CD4-positive, alpha-beta memory T cell (primary cell): ENCODE data around the gene DNER. TPM values are rescaled to one million over a fixed set of nuclear protein-coding genes. Genes with fewer than 3 reads are reported as not detected.

ENCODE experiments used
- CTCF ChIA-PET: fragments of 350-600 bp; sonication (Branson Sonifier 250); formaldehyde crosslinking; loops from one replicate; lab custom pipeline; 2021; ENCODE audit warnings: inconsistent platforms; ENCODE audit not compliant: partially characterized antibody; lab: Charles Lee
- POLR2A ChIA-PET: fragments of 350-600 bp; sonication (Branson Sonifier 250); formaldehyde crosslinking; loops from one replicate; lab custom pipeline; 2021; ENCODE audit not compliant: partially characterized antibody; lab: Charles Lee
- DNase-seq, 5 donors: peaks; one replicate each; pipeline versions ENCODE4 v3.0.0 to v3.0.0-alpha.2; 2020 to 2022; ENCODE audit warnings: mixed read lengths in 1 of 5
- H3K27ac ChIP-seq: one replicate; pipeline ENCODE4 v1.7.0; 2013; ENCODE audit warnings: low read depth, low read length
- H3K27me3 ChIP-seq: 2 replicates; pipeline ENCODE4 v1.7.0; 2013; ENCODE audit warnings: mild to moderate bottlenecking, low read length, moderate library complexity; ENCODE audit not compliant: insufficient read depth
- H3K36me3 ChIP-seq: 2 replicates; pipeline ENCODE4 v1.7.0; 2013; ENCODE audit warnings: mild to moderate bottlenecking, low read length, moderate library complexity; ENCODE audit not compliant: insufficient read depth
- H3K4me1 ChIP-seq: 2 replicates; pipeline ENCODE4 v1.7.0; 2013; ENCODE audit warnings: mild to moderate bottlenecking, low read length, moderate library complexity; ENCODE audit not compliant: insufficient read depth
- H3K4me3 ChIP-seq, 2 donors: one replicate each; pipeline ENCODE4 v1.7.0; 2013; ENCODE audit warnings: low read length in 2 of 2, mild to moderate bottlenecking in 1 of 2
- H3K9me3 ChIP-seq, 2 donors: one replicate each; pipeline ENCODE4 v1.7.0; 2013; ENCODE audit warnings: low read length in 2 of 2, control low read depth in 1 of 2; ENCODE audit not compliant: control insufficient read depth in 1 of 2
- H3K27ac Mint-ChIP-seq, 7 donors: one replicate each; pipeline ENCODE4 v1.8.0; 2020 to 2021; ENCODE audit warnings: mixed read lengths in 7 of 7, mild to moderate bottlenecking in 6 of 7, inconsistent platforms in 3 of 7, moderate library complexity in 3 of 7
- H3K27me3 Mint-ChIP-seq, 2 donors: one replicate each; pipeline ENCODE4 v1.8.0; 2020 to 2021; ENCODE audit warnings: mixed read lengths in 2 of 2
- H3K36me3 Mint-ChIP-seq, 2 donors: one replicate each; pipeline ENCODE4 v1.8.0; 2020 to 2021; ENCODE audit warnings: mixed read lengths in 2 of 2, inconsistent platforms in 1 of 2, mild to moderate bottlenecking in 1 of 2
- H3K4me1 Mint-ChIP-seq, 4 donors: one replicate each; pipeline ENCODE4 v1.8.0; 2020 to 2021; ENCODE audit warnings: mixed read lengths in 4 of 4, mild to moderate bottlenecking in 1 of 4
- H3K4me3 Mint-ChIP-seq, 8 donors: one replicate each; pipeline ENCODE4 v1.8.0; 2020 to 2021; ENCODE audit warnings: mixed read lengths in 8 of 8, mild to moderate bottlenecking in 7 of 8, moderate library complexity in 6 of 8, inconsistent platforms in 3 of 8
- H3K9me3 Mint-ChIP-seq, 8 donors: one replicate each; pipeline ENCODE4 v1.8.0; 2020 to 2021; ENCODE audit warnings: mixed read lengths in 8 of 8, mild to moderate bottlenecking in 5 of 8, inconsistent platforms in 3 of 8, moderate library complexity in 1 of 8
- intact Hi-C: fragments of 100-400 bp; cut with micrococcal nuclease; formaldehyde crosslinking; loops from one replicate; pipeline ENCODE4 v1.15.1; 2023
- polyA plus RNA-seq, 2 donors: library from polyadenylated mRNA; unstranded; fragments of 300-500 nt; fragmentation: Illumina TruSeq; gene quantifications; one replicate each; pipeline ENCODE4 v1.2.3, GENCODE V29; 2021
- total RNA-seq, 2 experiments: library from RNA; stranded (reverse); gene quantifications; one replicate each; pipeline ENCODE4 v1.2.3, GENCODE V29; 2021

Gene DNER
- total and polyA plus RNA-seq, 4 experiments from 2014 or later, result not detected

DNA sequence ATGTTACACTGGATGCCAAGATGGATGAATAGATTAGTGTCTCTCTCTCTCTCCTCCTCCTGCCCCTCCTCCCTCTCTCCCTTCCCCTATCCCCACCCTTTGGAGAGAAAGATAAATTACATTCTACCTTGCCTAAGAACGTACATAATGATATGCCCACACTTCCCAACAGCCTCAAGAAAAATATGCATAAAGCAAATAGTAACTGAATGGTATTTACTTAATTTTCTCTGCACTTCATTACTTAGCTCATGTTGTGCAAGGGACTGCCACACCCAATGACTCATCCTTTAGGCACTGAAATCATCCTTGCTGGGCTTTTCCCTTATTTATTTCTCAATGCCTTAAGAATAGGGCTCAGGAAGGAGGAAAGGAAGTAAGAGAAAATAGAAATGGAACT, 306.0 kb downstream of the DNER start:
- no peak overlapping the region for H3K27ac Mint-ChIP-seq
- H3K27ac ChIP-seq, result no peak overlapping the region

GRCh38 chr2:229407170-229407569, 307.2 kb downstream of the DNER start:
- ChIA-PET POLR2A (no interaction called here), CTCF (no interaction called here)
- H3K27ac Mint-ChIP-seq, result no peak overlapping the region
- no peaks in the 10 kb centered on the region for H3K27me3 Mint-ChIP-seq
- no peaks in the 10 kb centered on the region for H3K9me3 ChIP-seq
- no peaks in the 10 kb centered on the region for H3K36me3 Mint-ChIP-seq
- H3K4me3 Mint-ChIP-seq, result no peak overlapping the region
- intact Hi-C loops, result no loop called here
- no peaks in the 10 kb centered on the region for H3K27me3 ChIP-seq
- no peaks in the 10 kb centered on the region for H3K36me3 ChIP-seq
- no peaks in the 10 kb centered on the region for H3K4me1 Mint-ChIP-seq
- H3K4me1 ChIP-seq, result no peaks in the 10 kb centered on the region
- H3K27ac ChIP-seq, result no peak overlapping the region
- DNase-seq, result no peak
- peaks cover 0 to 7% (median 0%) of the 10 kb centered on the region in 8 donors for H3K9me3 Mint-ChIP-seq
- no peak overlapping the region for H3K4me3 ChIP-seq

More for the DNA sequence above, 306.0 kb downstream of the DNER start:
- ChIA-PET CTCF (no interaction called here), POLR2A (no interaction called here)
- no peaks in the 10 kb centered on the region for H3K4me1 ChIP-seq
- intact Hi-C loops, result no loop called here
- Mint-ChIP-seq H3K36me3 (no peaks in the 10 kb centered on the region), H3K27me3 (peaks cover 0 to 3% of the 10 kb centered on the region in 2 donors), H3K4me3 (no peak overlapping the region), H3K9me3 (peaks cover 0 to 6% (median under 1%) of the 10 kb centered on the region in 8 donors), H3K4me1 (no peaks in the 10 kb centered on the region)
- no peaks in the 10 kb centered on the region for H3K9me3 ChIP-seq
- DNase-seq, result no peak
- no peaks in the 10 kb centered on the region for H3K36me3 ChIP-seq
- no peak overlapping the region for H3K4me3 ChIP-seq
- no peaks in the 10 kb centered on the region for H3K27me3 ChIP-seq

GRCh38 chr2:229405796-229406195, 308.6 kb downstream of the DNER start:
- Histone ChIP-seq H3K4me1 (no peaks in the 10 kb centered on the region), H3K9me3 (no peaks in the 10 kb centered on the region), H3K36me3 (no peaks in the 10 kb centered on the region), H3K4me3 (no peak overlapping the region), H3K27ac (no peak overlapping the region), H3K27me3 (no peaks in the 10 kb centered on the region)
- Mint-ChIP-seq H3K9me3 (peaks cover 0 to 9% (median 0%) of the 10 kb centered on the region in 8 donors), H3K4me1 (no peaks in the 10 kb centered on the region), H3K27me3 (no peaks in the 10 kb centered on the region), H3K36me3 (no peaks in the 10 kb centered on the region), H3K27ac (no peak overlapping the region), H3K4me3 (no peak overlapping the region)
- POLR2A ChIA-PET, result no interaction called here
- no peak for DNase-seq
- intact Hi-C loops, result no loop called here
- CTCF ChIA-PET, result no interaction called here

DNA sequence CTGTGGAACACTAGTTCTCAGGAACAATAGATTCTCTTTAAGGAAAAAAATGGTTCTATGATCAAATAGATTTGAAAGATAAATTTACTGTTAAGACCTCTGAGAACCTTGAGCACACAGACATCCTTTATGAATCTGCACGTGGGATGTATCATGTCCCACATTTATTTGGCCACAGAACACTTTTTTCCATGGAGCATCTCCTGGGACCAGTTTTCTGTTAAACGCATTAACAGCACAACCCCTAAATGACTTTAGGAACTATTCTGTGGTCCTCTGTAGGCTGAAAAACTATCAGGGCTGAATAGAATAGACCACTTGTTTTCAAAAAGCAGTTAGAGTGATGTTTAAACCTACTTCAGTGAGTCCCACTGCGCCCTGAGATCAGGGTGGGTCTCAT, 311.1 kb downstream of the DNER start:
- intact Hi-C loops, result no loop called here
- Mint-ChIP-seq H3K27me3 (no peaks in the 10 kb centered on the region), H3K4me1 (no peaks in the 10 kb centered on the region), H3K4me3 (no peak overlapping the region), H3K36me3 (no peaks in the 10 kb centered on the region), H3K27ac (no peak overlapping the region), H3K9me3 (peaks cover 0 to 10% (median 0%) of the 10 kb centered on the region in 8 donors)
- Histone ChIP-seq H3K27me3 (no peaks in the 10 kb centered on the region), H3K4me3 (no peak overlapping the region), H3K27ac (no peak overlapping the region), H3K4me1 (no peaks in the 10 kb centered on the region), H3K9me3 (no peaks in the 10 kb centered on the region), H3K36me3 (no peaks in the 10 kb centered on the region)
- DNase-seq, result no peak
- ChIA-PET POLR2A (no interaction called here), CTCF (no interaction called here)

- no peak for DNase-seq
- Histone ChIP-seq H3K36me3 (no peaks in the 10 kb centered on the region), H3K4me3 (no peak overlapping the region), H3K27ac (no peak overlapping the region), H3K27me3 (no peaks in the 10 kb centered on the region), H3K9me3 (no peaks in the 10 kb centered on the region), H3K4me1 (no peaks in the 10 kb centered on the region)
- no peak overlapping the region for H3K4me3 Mint-ChIP-seq
- ChIA-PET CTCF (no interaction called here), POLR2A (no interaction called here)
- H3K36me3 Mint-ChIP-seq, result no peaks in the 10 kb centered on the region
- peaks cover 0 to 12% (median 7%) of the 10 kb centered on the region in 8 donors for H3K9me3 Mint-ChIP-seq
- peaks cover 0 to 2% of the 10 kb centered on the region in 2 donors for H3K27me3 Mint-ChIP-seq
- no peak overlapping the region for H3K27ac Mint-ChIP-seq
- H3K4me1 Mint-ChIP-seq, result no peaks in the 10 kb centered on the region
- intact Hi-C loops, result no loop called here
Measured at GRCh38 chr2:229401171-229401865, 313.0 kb downstream of the DNER start.

DNA sequence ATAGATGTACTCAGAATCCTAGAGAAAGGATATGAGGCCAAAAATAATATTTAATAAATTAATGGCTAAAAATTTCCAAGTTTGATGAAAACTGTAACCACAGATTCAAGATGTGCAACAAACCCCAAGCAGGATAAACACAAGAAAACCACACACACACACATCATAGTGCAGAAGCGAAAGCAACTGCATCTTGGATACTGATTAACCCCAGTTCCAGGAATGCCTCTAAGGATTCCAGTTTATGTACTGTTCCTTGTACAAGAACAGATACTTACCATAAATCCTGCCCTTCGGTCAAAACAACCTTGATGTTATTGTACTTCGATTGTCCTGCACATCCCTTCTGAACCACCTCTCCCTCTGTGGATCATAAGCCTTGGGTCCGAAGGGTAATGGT, 320.4 kb downstream of the DNER start:
- CTCF ChIA-PET, result no interaction called here
- DNase-seq, result no peak

GRCh38 chr2:229392196-229392595, 322.2 kb downstream of the DNER start:
- no peaks in the 10 kb centered on the region for H3K4me1 Mint-ChIP-seq
- ChIA-PET POLR2A (no interaction called here), CTCF (no interaction called here)
- H3K9me3 Mint-ChIP-seq, result peaks cover under 1 to 30% (median 10%) of the 10 kb centered on the region in 8 donors
- no peak overlapping the region for H3K4me3 Mint-ChIP-seq
- Histone ChIP-seq H3K27ac (no peak overlapping the region), H3K4me1 (no peaks in the 10 kb centered on the region), H3K4me3 (no peak overlapping the region), H3K27me3 (no peaks in the 10 kb centered on the region), H3K36me3 (no peaks in the 10 kb centered on the region), H3K9me3 (no peaks in the 10 kb centered on the region)
- H3K27me3 Mint-ChIP-seq, result no peaks in the 10 kb centered on the region
- no peak for DNase-seq
- H3K36me3 Mint-ChIP-seq, result no peaks in the 10 kb centered on the region
- H3K27ac Mint-ChIP-seq, result no peak overlapping the region
- intact Hi-C loops, result no loop called here

More for the DNA sequence above, 320.4 kb downstream of the DNER start:
- H3K27ac Mint-ChIP-seq, result no peak overlapping the region
- H3K9me3 Mint-ChIP-seq, result peaks cover 0 to 35% (median 13%) of the 10 kb centered on the region in 8 donors
- no peaks in the 10 kb centered on the region for H3K36me3 Mint-ChIP-seq
- H3K27me3 Mint-ChIP-seq, result peaks cover 0 to 2% of the 10 kb centered on the region in 2 donors
- no peaks in the 10 kb centered on the region for H3K4me1 ChIP-seq
- intact Hi-C loops, result no loop called here
- H3K27me3 ChIP-seq, result no peaks in the 10 kb centered on the region
- POLR2A ChIA-PET, result no interaction called here
- H3K9me3 ChIP-seq, result no peaks in the 10 kb centered on the region
- H3K4me3 Mint-ChIP-seq, result no peak overlapping the region
- no peaks in the 10 kb centered on the region for H3K4me1 Mint-ChIP-seq
- H3K4me3 ChIP-seq, result no peak overlapping the region
- no peaks in the 10 kb centered on the region for H3K36me3 ChIP-seq
- no peak overlapping the region for H3K27ac ChIP-seq
